ENCODE measurements around the gene METTL21C. TPM values are rescaled to one million over a fixed set of nuclear protein-coding genes. Genes with fewer than 3 reads are reported as not detected.

METTL21C gene
- total and polyA plus RNA-seq, 9 donors, result 14.6 to 50.1 (median 22.2) TPM

- no peak for DNase-seq
- no peak overlapping the region for H3K4me3 ChIP-seq (ENCODE audit: low read length)
- no peaks in the 10 kb centered on the region for H3K9me3 ChIP-seq (replicated peaks; ENCODE audit: control insufficient read depth, low read depth, low read length)
- peaks cover 6% of the 10 kb centered on the region for H3K27me3 ChIP-seq (ENCODE audit: control insufficient read depth, insufficient read depth, low read length)
- no CpG with 5 or more reads among the region's 7 CpGs for WGBS (ENCODE audit: insufficient coverage)
- H3K27ac ChIP-seq (ENCODE audit: low read length), result peak overlapping the region; percentile 74
- no peaks in the 10 kb centered on the region for H3K36me3 ChIP-seq (ENCODE audit: control insufficient read depth, insufficient read depth, low read length)
- H3K4me1 ChIP-seq (ENCODE audit: control insufficient read depth, insufficient read depth, low read length), result peaks cover 13% of the 10 kb centered on the region
These were observed 7.3 kb downstream of the METTL21C start for GRCh38 chr13:102687520-102687919.

GRCh38 chr13:102686024-102686423 lies 8.8 kb downstream of the METTL21C start:
- peaks cover 5% of the 10 kb centered on the region for H3K27me3 ChIP-seq (ENCODE audit: control insufficient read depth, insufficient read depth, low read length)
- no peak overlapping the region for H3K4me3 ChIP-seq (ENCODE audit: low read length)
- no peak overlapping the region for H3K27ac ChIP-seq (ENCODE audit: low read length)
- H3K9me3 ChIP-seq (replicated peaks; ENCODE audit: control insufficient read depth, low read depth, low read length), result no peaks in the 10 kb centered on the region
- H3K4me1 ChIP-seq (ENCODE audit: control insufficient read depth, insufficient read depth, low read length), result peaks cover 13% of the 10 kb centered on the region
- 80% methylated on average over 2 of the region's 3 CpGs for WGBS (ENCODE audit: insufficient coverage)
- no peaks in the 10 kb centered on the region for H3K36me3 ChIP-seq (ENCODE audit: control insufficient read depth, insufficient read depth, low read length)
- DNase-seq, result no peak

GRCh38 chr13:102683637-102684036 lies 11.2 kb downstream of the METTL21C start:
- WGBS (ENCODE audit: insufficient coverage), result no CpG with 5 or more reads among the region's 2 CpGs
- Histone ChIP-seq H3K4me1 (ENCODE audit: control insufficient read depth, insufficient read depth, low read length) (peaks cover 6% of the 10 kb centered on the region), H3K9me3 (replicated peaks; ENCODE audit: control insufficient read depth, low read depth, low read length) (no peaks in the 10 kb centered on the region), H3K27ac (ENCODE audit: low read length) (no peak overlapping the region), H3K27me3 (ENCODE audit: control insufficient read depth, insufficient read depth, low read length) (peaks cover 2% of the 10 kb centered on the region), H3K4me3 (ENCODE audit: low read length) (no peak overlapping the region), H3K36me3 (ENCODE audit: control insufficient read depth, insufficient read depth, low read length) (peaks cover 10% of the 10 kb centered on the region)
- peak; percentile 59 for DNase-seq

GRCh38 chr13:102682727-102683126 lies 12.1 kb downstream of the METTL21C start:
- no peaks in the 10 kb centered on the region for H3K4me1 ChIP-seq (ENCODE audit: control insufficient read depth, insufficient read depth, low read length)
- WGBS (ENCODE audit: insufficient coverage), result no CpG with 5 or more reads among the region's 3 CpGs
- no peaks in the 10 kb centered on the region for H3K27me3 ChIP-seq (ENCODE audit: control insufficient read depth, insufficient read depth, low read length)
- H3K9me3 ChIP-seq (replicated peaks; ENCODE audit: control insufficient read depth, low read depth, low read length), result no peaks in the 10 kb centered on the region
- peaks cover 10% of the 10 kb centered on the region for H3K36me3 ChIP-seq (ENCODE audit: control insufficient read depth, insufficient read depth, low read length)
- no peak overlapping the region for H3K4me3 ChIP-seq (ENCODE audit: low read length)
- DNase-seq, result no peak
- H3K27ac ChIP-seq (ENCODE audit: low read length), result no peak overlapping the region

- Histone ChIP-seq H3K27ac (ENCODE audit: low read length) (no peak overlapping the region), H3K27me3 (ENCODE audit: control insufficient read depth, insufficient read depth, low read length) (no peaks in the 10 kb centered on the region), H3K4me1 (ENCODE audit: control insufficient read depth, insufficient read depth, low read length) (no peaks in the 10 kb centered on the region), H3K4me3 (ENCODE audit: low read length) (no peak overlapping the region), H3K9me3 (replicated peaks; ENCODE audit: control insufficient read depth, low read depth, low read length) (no peaks in the 10 kb centered on the region), H3K36me3 (ENCODE audit: control insufficient read depth, insufficient read depth, low read length) (peaks cover 11% of the 10 kb centered on the region)
- 70% methylated on average over 2 of the region's 4 CpGs for WGBS (ENCODE audit: insufficient coverage)
- no peak for DNase-seq
These were observed 12.6 kb downstream of the METTL21C start for GRCh38 chr13:102682211-102682610.

GRCh38 chr13:102680842-102681740 lies 13.8 kb downstream of the METTL21C start:
- Histone ChIP-seq H3K36me3 (ENCODE audit: control insufficient read depth, insufficient read depth, low read length) (peaks cover 14% of the 10 kb centered on the region), H3K27ac (ENCODE audit: low read length) (no peak overlapping the region), H3K9me3 (replicated peaks; ENCODE audit: control insufficient read depth, low read depth, low read length) (no peaks in the 10 kb centered on the region), H3K27me3 (ENCODE audit: control insufficient read depth, insufficient read depth, low read length) (no peaks in the 10 kb centered on the region), H3K4me3 (ENCODE audit: low read length) (no peak overlapping the region), H3K4me1 (ENCODE audit: control insufficient read depth, insufficient read depth, low read length) (no peaks in the 10 kb centered on the region)
- WGBS (ENCODE audit: insufficient coverage), result 86% methylated on average over 3 of the region's 5 CpGs
- no peak for DNase-seq

GRCh38 chr13:102680133-102680717 lies 14.6 kb downstream of the METTL21C start:
- H3K36me3 ChIP-seq (ENCODE audit: control insufficient read depth, insufficient read depth, low read length), result peaks cover 14% of the 10 kb centered on the region
- H3K9me3 ChIP-seq (replicated peaks; ENCODE audit: control insufficient read depth, low read depth, low read length), result no peaks in the 10 kb centered on the region
- H3K4me1 ChIP-seq (ENCODE audit: control insufficient read depth, insufficient read depth, low read length), result no peaks in the 10 kb centered on the region
- H3K4me3 ChIP-seq (ENCODE audit: low read length), result no peak overlapping the region
- no peak for DNase-seq
- H3K27me3 ChIP-seq (ENCODE audit: control insufficient read depth, insufficient read depth, low read length), result no peaks in the 10 kb centered on the region
- no peak overlapping the region for H3K27ac ChIP-seq (ENCODE audit: low read length)
- WGBS (ENCODE audit: insufficient coverage), result no CpG with 5 or more reads among the region's 4 CpGs

- Histone ChIP-seq H3K36me3 (ENCODE audit: control insufficient read depth, insufficient read depth, low read length) (peaks cover 14% of the 10 kb centered on the region), H3K27ac (ENCODE audit: low read length) (no peak overlapping the region)
- WGBS (ENCODE audit: insufficient coverage), result 100% methylated on average over 1 of the region's 3 CpGs
These were observed 15.3 kb downstream of the METTL21C start for GRCh38 chr13:102679449-102680132.

GRCh38 chr13:102678339-102679107 lies 16.3 kb downstream of the METTL21C start:
- WGBS (ENCODE audit: insufficient coverage), result no CpG with 5 or more reads among the region's 5 CpGs
- H3K9me3 ChIP-seq (replicated peaks; ENCODE audit: control insufficient read depth, low read depth, low read length), result no peaks in the 10 kb centered on the region
- H3K27ac ChIP-seq (ENCODE audit: low read length), result no peak overlapping the region
- H3K36me3 ChIP-seq (ENCODE audit: control insufficient read depth, insufficient read depth, low read length), result peaks cover 18% of the 10 kb centered on the region
- DNase-seq, result no peak
- no peak overlapping the region for H3K4me3 ChIP-seq (ENCODE audit: low read length)
- H3K4me1 ChIP-seq (ENCODE audit: control insufficient read depth, insufficient read depth, low read length), result no peaks in the 10 kb centered on the region
- no peaks in the 10 kb centered on the region for H3K27me3 ChIP-seq (ENCODE audit: control insufficient read depth, insufficient read depth, low read length)

More at GRCh38 chr13:102679449-102680132, 15.3 kb downstream of the METTL21C start:
- no peak for DNase-seq
- Histone ChIP-seq H3K27me3 (ENCODE audit: control insufficient read depth, insufficient read depth, low read length) (no peaks in the 10 kb centered on the region), H3K4me3 (ENCODE audit: low read length) (no peak overlapping the region), H3K4me1 (ENCODE audit: control insufficient read depth, insufficient read depth, low read length) (no peaks in the 10 kb centered on the region), H3K9me3 (replicated peaks; ENCODE audit: control insufficient read depth, low read depth, low read length) (no peaks in the 10 kb centered on the region)

Data from muscle of leg (tissue), 11 donors.